Suprapubic skin (tissue), 4 donors: ENCODE measurements around the gene TAF3. TPM values are rescaled to one million over a fixed set of nuclear protein-coding genes. Genes with fewer than 3 reads are reported as not detected.

ENCODE experiments used
- DNase-seq, 2 donors: peaks; one replicate each; pipeline ENCODE4 v3.0.0-alpha.2; 2019; ENCODE audit warnings: low spot score in 2 of 2
- H3K27ac ChIP-seq: fragments of 200-600 bp; sonication (generic); one replicate; pipeline ENCODE4 v1.5.1; 2019
- H3K27me3 ChIP-seq: fragments of 200-600 bp; sonication (generic); one replicate; pipeline ENCODE4 v1.5.1; 2019
- H3K36me3 ChIP-seq: fragments of 200-600 bp; sonication (generic); one replicate; pipeline ENCODE4 v1.5.1; 2019
- H3K4me1 ChIP-seq: fragments of 200-600 bp; sonication (generic); one replicate; pipeline ENCODE4 v1.5.1; 2019
- H3K4me3 ChIP-seq: fragments of 200-600 bp; sonication (generic); one replicate; pipeline ENCODE4 v1.5.1; 2019; ENCODE audit warnings: mild to moderate bottlenecking
- H3K9me3 ChIP-seq: fragments of 200-600 bp; sonication (generic); one replicate; pipeline ENCODE4 v1.5.1; 2019
- CTCF ChIP-seq, 2 donors: fragments of 200-600 bp in 1 of 2; fragments of 450-650 bp in 1 of 2; sonication (generic) in 1 of 2; IDR thresholded peaks; one replicate each; pipeline ENCODE4 v1.5.1; 2016 to 2019; ENCODE audit warnings: antibody characterized with exemption in 2 of 2, mild to moderate bottlenecking in 1 of 2, moderate library complexity in 1 of 2
- EP300 ChIP-seq: sonication (generic); formaldehyde crosslinking; IDR thresholded peaks from one replicate; pipeline ENCODE4 v1.6.1; 2017; ENCODE audit warnings: antibody characterized with exemption
- POLR2A ChIP-seq, 2 donors: fragments of 450-650 bp; IDR thresholded peaks; one replicate each; pipeline ENCODE4 v1.6.1; 2017; ENCODE audit warnings: antibody characterized with exemption in 2 of 2, mild to moderate bottlenecking in 2 of 2, moderate library complexity in 2 of 2
- POLR2AphosphoS5 ChIP-seq, 3 donors: sonication (generic); formaldehyde crosslinking; IDR thresholded peaks; one replicate each; pipeline ENCODE4 v1.6.1; 2017; ENCODE audit warnings: antibody characterized with exemption in 3 of 3
- WGBS: methylation state at CpG from one replicate; pipeline ENCODE4 v1.1.5; 2018; 5-methylcytosine and 5-hydroxymethylcytosine counted together
- total RNA-seq, 4 donors: library from RNA; depleted of rRNA; stranded (reverse); fragments of >200 nt; gene quantifications; one replicate each; pipeline ENCODE4 v1.1.0, GENCODE V29; 2016

TAF3 gene
- total RNA-seq, 4 donors from 2014 or later, result 5.6 to 13.3 (median 10.3) TPM

GRCh38 chr10:7846591-7846990, 28.3 kb downstream of the TAF3 start:
- TF ChIP-seq CTCF (IDR thresholded peaks at IDR 0.05), result no peak
- TF ChIP-seq POLR2AphosphoS5 (IDR thresholded peaks at IDR 0.05), result no peak
- no peak for TF ChIP-seq POLR2A (IDR thresholded peaks at IDR 0.05)
- TF ChIP-seq EP300, result no peak
- Histone ChIP-seq H3K4me3 (no peak overlapping the region), H3K36me3 (no peaks in the 10 kb centered on the region), H3K27me3 (no peaks in the 10 kb centered on the region), H3K9me3 (no peaks in the 10 kb centered on the region), H3K27ac (no peak overlapping the region), H3K4me1 (no peaks in the 10 kb centered on the region)
- WGBS, result 61% methylated on average over 1 of the region's 1 CpG
- no peak for DNase-seq

- Histone ChIP-seq H3K27ac (no peak overlapping the region), H3K36me3 (no peaks in the 10 kb centered on the region), H3K27me3 (no peaks in the 10 kb centered on the region), H3K4me3 (no peak overlapping the region), H3K9me3 (no peaks in the 10 kb centered on the region), H3K4me1 (no peaks in the 10 kb centered on the region)
- TF ChIP-seq POLR2A (IDR thresholded peaks at IDR 0.05), result no peak
- TF ChIP-seq CTCF (IDR thresholded peaks at IDR 0.05), result no peak
- TF ChIP-seq EP300, result no peak
- TF ChIP-seq POLR2AphosphoS5 (IDR thresholded peaks at IDR 0.05), result no peak
- WGBS, result 78% methylated on average over 4 of the region's 4 CpGs
- DNase-seq, result no peak
Measured at GRCh38 chr10:7853226-7853842, 35.0 kb downstream of the TAF3 start.

- Histone ChIP-seq H3K4me1 (no peaks in the 10 kb centered on the region), H3K27me3 (no peaks in the 10 kb centered on the region), H3K9me3 (no peaks in the 10 kb centered on the region), H3K27ac (no peak overlapping the region), H3K4me3 (no peak overlapping the region), H3K36me3 (no peaks in the 10 kb centered on the region)
- no peak for TF ChIP-seq POLR2A (IDR thresholded peaks at IDR 0.05)
- TF ChIP-seq CTCF (IDR thresholded peaks at IDR 0.05), result no peak
- TF ChIP-seq POLR2AphosphoS5 (IDR thresholded peaks at IDR 0.05), result no peak
- TF ChIP-seq EP300, result no peak
- DNase-seq, result no peak
- 97% methylated on average over 3 of the region's 3 CpGs for WGBS
Measured at GRCh38 chr10:7853890-7854289, 35.6 kb downstream of the TAF3 start.

- Histone ChIP-seq H3K27me3 (no peaks in the 10 kb centered on the region), H3K4me3 (no peak overlapping the region), H3K36me3 (no peaks in the 10 kb centered on the region), H3K9me3 (peaks cover 5% of the 10 kb centered on the region), H3K27ac (no peak overlapping the region), H3K4me1 (no peaks in the 10 kb centered on the region)
- TF ChIP-seq EP300 (no peak), CTCF (IDR thresholded peaks at IDR 0.05) (no peak), POLR2AphosphoS5 (IDR thresholded peaks at IDR 0.05) (no peak), POLR2A (IDR thresholded peaks at IDR 0.05) (no peak)
- DNase-seq, result no peak
- 91% methylated on average over 4 of the region's 4 CpGs for whole genome bisulfite sequencing
Measured at GRCh38 chr10:7855205-7855604, 36.9 kb downstream of the TAF3 start.

GRCh38 chr10:7856678-7857077, 38.4 kb downstream of the TAF3 start:
- 52% methylated on average over 4 of the region's 4 CpGs for WGBS
- Histone ChIP-seq H3K27me3 (no peaks in the 10 kb centered on the region), H3K27ac (no peak overlapping the region), H3K4me3 (no peak overlapping the region), H3K36me3 (no peaks in the 10 kb centered on the region), H3K9me3 (peaks cover 18% of the 10 kb centered on the region), H3K4me1 (no peaks in the 10 kb centered on the region)
- no peak for DNase-seq
- TF ChIP-seq POLR2A (IDR thresholded peaks at IDR 0.05) (no peak), POLR2AphosphoS5 (IDR thresholded peaks at IDR 0.05) (no peak), EP300 (no peak), CTCF (IDR thresholded peaks at IDR 0.05) (no peak)
